HUES48 (cell line): Measurements from ENCODE around the gene TSN.
A peak's percentile ranks its signal among the peaks of the same experiment; 100 is the strongest.

Source experiments
- H3K27ac ChIP-seq: one replicate; pipeline ENCODE4 v1.7.0; 2013; ENCODE audit warnings: low read depth, low read length, inconsistent platforms
- H3K27me3 ChIP-seq: 2 replicates; pipeline ENCODE4 v1.6.1; 2013; ENCODE audit warnings: mild to moderate bottlenecking, low read length; ENCODE audit not compliant: control insufficient read depth, insufficient read depth
- H3K36me3 ChIP-seq: 2 replicates; pipeline ENCODE4 v1.6.1; 2013; ENCODE audit warnings: low read length; ENCODE audit not compliant: control insufficient read depth, insufficient read depth
- H3K4me1 ChIP-seq: 2 replicates; pipeline ENCODE4 v1.6.1; 2013; ENCODE audit warnings: mild to moderate bottlenecking, low read length; ENCODE audit not compliant: control insufficient read depth, insufficient read depth
- H3K4me3 ChIP-seq: 2 replicates; pipeline ENCODE4 v1.5.1; 2013; ENCODE audit warnings: mild to moderate bottlenecking, low read depth, low read length
- H3K9ac ChIP-seq: 2 replicates; pipeline ENCODE4 v1.6.1; 2013; ENCODE audit warnings: mild to moderate bottlenecking, low read depth, low read length, moderate library complexity
- H3K9me3 ChIP-seq: 2 replicates; pipeline ENCODE4 v1.6.1; 2013; ENCODE audit warnings: low read length; ENCODE audit not compliant: control insufficient read depth, insufficient read depth

TSN gene

GRCh38 chr2:121777699-121778058 lies 22.2 kb downstream of the TSN start:
- H3K4me1 ChIP-seq, result peaks cover 4% of the 10 kb centered on the region; the same call in 1 of the 2 replicates
- no peaks in the 10 kb centered on the region for H3K27me3 ChIP-seq
- H3K27ac ChIP-seq, result no peak overlapping the region
- no peak overlapping the region for H3K4me3 ChIP-seq
- no peaks in the 10 kb centered on the region for H3K9me3 ChIP-seq
- no peak overlapping the region for H3K9ac ChIP-seq
- no peaks in the 10 kb centered on the region for H3K36me3 ChIP-seq

- H3K9ac ChIP-seq, result no peak overlapping the region
- H3K36me3 ChIP-seq, result no peaks in the 10 kb centered on the region
- peaks cover 4% of the 10 kb centered on the region; the same call in 1 of the 2 replicates for H3K4me1 ChIP-seq
- no peaks in the 10 kb centered on the region for H3K9me3 ChIP-seq
- no peak overlapping the region for H3K27ac ChIP-seq
- H3K27me3 ChIP-seq, result no peaks in the 10 kb centered on the region
- H3K4me3 ChIP-seq, result no peak overlapping the region
These were observed 23.5 kb downstream of the TSN start for GRCh38 chr2:121778741-121779487.

GRCh38 chr2:121783180-121783579 lies 27.7 kb downstream of the TSN start:
- H3K9me3 ChIP-seq, result no peaks in the 10 kb centered on the region
- no peak overlapping the region for H3K27ac ChIP-seq
- no peaks in the 10 kb centered on the region for H3K36me3 ChIP-seq
- no peak overlapping the region for H3K9ac ChIP-seq
- H3K27me3 ChIP-seq, result no peaks in the 10 kb centered on the region
- no peak overlapping the region for H3K4me3 ChIP-seq
- H3K4me1 ChIP-seq, result peaks cover 4% of the 10 kb centered on the region; the same call in 1 of the 2 replicates

- H3K4me3 ChIP-seq, result no peak overlapping the region
- H3K27ac ChIP-seq, result no peak overlapping the region
- H3K9ac ChIP-seq, result no peak overlapping the region
- peaks cover 5% of the 10 kb centered on the region; the same call in 1 of the 2 replicates for H3K9me3 ChIP-seq
- H3K27me3 ChIP-seq, result no peaks in the 10 kb centered on the region
- no peaks in the 10 kb centered on the region for H3K36me3 ChIP-seq
- peaks cover 35% of the 10 kb centered on the region for H3K4me1 ChIP-seq
These were observed 33.2 kb downstream of the TSN start for GRCh38 chr2:121788685-121789084.

GRCh38 chr2:121790276-121790956 lies 35.0 kb downstream of the TSN start:
- Histone ChIP-seq H3K27me3 (no peaks in the 10 kb centered on the region), H3K36me3 (no peaks in the 10 kb centered on the region), H3K9ac (peak overlapping the region; percentile 28; the same call in 1 of the 2 replicates), H3K4me3 (peak overlapping the region; percentile 35; the same call in 1 of the 2 replicates), H3K4me1 (peaks cover 35% of the 10 kb centered on the region), H3K9me3 (peaks cover 5% of the 10 kb centered on the region; the same call in 1 of the 2 replicates), H3K27ac (peak overlapping the region; percentile 70)

GRCh38 chr2:121791290-121791689 lies 35.8 kb downstream of the TSN start:
- peak overlapping the region; percentile 35; the same call in 1 of the 2 replicates for H3K4me3 ChIP-seq
- peak overlapping the region; percentile 70 for H3K27ac ChIP-seq

GRCh38 chr2:121791801-121792221 lies 36.4 kb downstream of the TSN start:
- H3K4me3 ChIP-seq, result peak overlapping the region; percentile 35; the same call in 1 of the 2 replicates
- peaks cover 5% of the 10 kb centered on the region; the same call in 1 of the 2 replicates for H3K9me3 ChIP-seq
- no peaks in the 10 kb centered on the region for H3K36me3 ChIP-seq
- peak overlapping the region; percentile 70 for H3K27ac ChIP-seq
- H3K9ac ChIP-seq, result peak overlapping the region; percentile 29; the same call in 1 of the 2 replicates
- H3K4me1 ChIP-seq, result peaks cover 35% of the 10 kb centered on the region
- H3K27me3 ChIP-seq, result no peaks in the 10 kb centered on the region

More at GRCh38 chr2:121791290-121791689, 35.8 kb downstream of the TSN start:
- no peaks in the 10 kb centered on the region for H3K36me3 ChIP-seq
- H3K9me3 ChIP-seq, result peaks cover 5% of the 10 kb centered on the region; the same call in 1 of the 2 replicates
- H3K4me1 ChIP-seq, result peaks cover 35% of the 10 kb centered on the region
- peak overlapping the region; percentile 29; the same call in 1 of the 2 replicates for H3K9ac ChIP-seq
- H3K27me3 ChIP-seq, result no peaks in the 10 kb centered on the region

- Histone ChIP-seq H3K4me3 (no peak overlapping the region), H3K4me1 (peaks cover 35% of the 10 kb centered on the region), H3K36me3 (no peaks in the 10 kb centered on the region), H3K9me3 (no peaks in the 10 kb centered on the region), H3K27me3 (no peaks in the 10 kb centered on the region), H3K27ac (no peak overlapping the region), H3K9ac (no peak overlapping the region)
These were observed 38.4 kb downstream of the TSN start for GRCh38 chr2:121793816-121794215.

GRCh38 chr2:121794233-121794632 lies 38.8 kb downstream of the TSN start:
- H3K9ac ChIP-seq, result no peak overlapping the region
- no peak overlapping the region for H3K4me3 ChIP-seq
- H3K36me3 ChIP-seq, result no peaks in the 10 kb centered on the region
- H3K27ac ChIP-seq, result no peak overlapping the region
- no peaks in the 10 kb centered on the region for H3K27me3 ChIP-seq
- peaks cover 33% of the 10 kb centered on the region for H3K4me1 ChIP-seq
- H3K9me3 ChIP-seq, result no peaks in the 10 kb centered on the region

GRCh38 chr2:121796239-121796638 lies 40.8 kb downstream of the TSN start:
- Histone ChIP-seq H3K27ac (no peak overlapping the region), H3K4me3 (no peak overlapping the region), H3K9me3 (no peaks in the 10 kb centered on the region), H3K27me3 (no peaks in the 10 kb centered on the region), H3K36me3 (no peaks in the 10 kb centered on the region), H3K4me1 (peaks cover 14% of the 10 kb centered on the region), H3K9ac (no peak overlapping the region)

- H3K9me3 ChIP-seq, result no peaks in the 10 kb centered on the region
- no peak overlapping the region for H3K9ac ChIP-seq
- no peak overlapping the region for H3K27ac ChIP-seq
- no peak overlapping the region for H3K4me3 ChIP-seq
- no peaks in the 10 kb centered on the region for H3K27me3 ChIP-seq
- no peaks in the 10 kb centered on the region for H3K36me3 ChIP-seq
- H3K4me1 ChIP-seq, result peaks cover 6% of the 10 kb centered on the region
These were observed 43.2 kb downstream of the TSN start for GRCh38 chr2:121798617-121799016.
